GM18508 (cell line): ENCODE results near the gene LBP.
"Not testable (repeated sequence)": the region's sequence is repeated elsewhere in the genome, so short reads cannot be mapped to it uniquely, and the experiment has no call there.

Source experiments
- ATAC-seq: cut with Tn5 transposase; IDR thresholded peaks from one replicate; pipeline ENCODE4 v1.9.1; 2021; ENCODE audit warnings: moderate number of reproducible peaks; ENCODE audit not compliant: insufficient read depth, unreplicated experiment

LBP gene

DNA sequence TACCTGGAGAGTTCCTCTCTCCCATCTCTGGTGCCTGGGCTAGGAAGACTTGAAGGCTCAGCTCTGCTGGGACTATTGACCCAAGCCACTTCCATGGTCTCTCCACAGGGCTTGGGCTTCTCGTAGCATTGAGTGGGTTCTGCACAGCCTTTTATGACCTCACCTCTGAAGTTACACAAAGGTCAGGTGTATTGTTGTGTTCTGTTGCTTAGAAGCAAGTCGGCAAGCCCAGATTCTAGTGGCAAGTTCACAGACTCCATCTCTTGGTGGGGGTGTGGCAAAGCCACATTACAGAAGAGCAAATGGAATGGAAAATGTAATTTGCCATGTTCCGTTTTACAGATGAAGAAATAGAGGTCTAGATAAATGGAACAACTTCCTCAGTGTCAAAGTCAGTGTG, 28.9 kb upstream of the LBP start:
- ATAC-seq, result no peak

DNA sequence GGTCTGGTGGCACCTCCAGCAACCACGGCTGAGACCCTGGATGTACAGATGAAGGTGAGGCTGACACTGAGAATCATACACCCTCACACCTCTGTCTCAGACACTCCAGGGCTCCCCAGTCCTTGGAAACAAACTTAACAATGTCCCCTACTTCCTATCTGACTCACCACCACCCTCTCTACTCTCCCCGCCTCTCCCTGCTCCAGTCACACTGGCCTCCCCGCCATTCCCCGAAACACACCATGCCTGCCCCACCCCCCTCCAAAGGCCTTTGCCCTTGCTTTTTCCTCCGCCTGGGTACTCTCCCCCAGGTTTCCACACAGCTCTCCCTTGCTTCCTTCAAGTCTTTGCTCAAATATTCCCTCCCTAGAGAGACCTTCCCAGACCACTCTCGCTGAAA, 26.1 kb upstream of the LBP start:
- ATAC-seq, result no peak

DNA sequence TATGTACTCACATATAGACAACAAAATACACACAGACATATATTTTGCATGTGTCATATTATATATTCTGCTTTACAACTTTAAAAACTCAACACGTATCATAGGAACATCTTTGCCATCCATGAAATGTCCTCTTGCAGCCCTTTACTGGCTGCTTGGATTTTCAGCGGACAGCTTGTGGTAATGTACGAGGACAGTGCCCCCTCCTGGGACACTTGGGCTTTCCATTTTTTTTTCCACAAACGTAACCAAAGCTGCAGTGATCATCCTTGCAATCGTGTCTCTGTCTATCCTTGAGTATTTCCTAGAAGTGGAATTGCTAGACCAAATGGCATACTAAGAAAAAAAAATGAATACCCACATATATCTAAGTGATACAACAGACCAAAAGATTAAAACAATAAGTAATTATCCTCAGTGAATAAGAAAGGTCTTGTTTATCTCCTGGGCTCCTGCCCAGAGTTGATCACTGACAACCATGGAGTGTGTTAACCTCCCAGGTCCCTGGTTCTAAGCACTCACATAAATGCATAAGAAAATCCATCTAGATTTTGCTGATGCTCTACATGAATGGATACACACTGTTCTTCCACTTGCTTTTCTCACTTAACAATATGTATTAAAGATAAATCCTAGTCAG, 24.2 kb upstream of the LBP start:
- ATAC-seq, result no peak

DNA sequence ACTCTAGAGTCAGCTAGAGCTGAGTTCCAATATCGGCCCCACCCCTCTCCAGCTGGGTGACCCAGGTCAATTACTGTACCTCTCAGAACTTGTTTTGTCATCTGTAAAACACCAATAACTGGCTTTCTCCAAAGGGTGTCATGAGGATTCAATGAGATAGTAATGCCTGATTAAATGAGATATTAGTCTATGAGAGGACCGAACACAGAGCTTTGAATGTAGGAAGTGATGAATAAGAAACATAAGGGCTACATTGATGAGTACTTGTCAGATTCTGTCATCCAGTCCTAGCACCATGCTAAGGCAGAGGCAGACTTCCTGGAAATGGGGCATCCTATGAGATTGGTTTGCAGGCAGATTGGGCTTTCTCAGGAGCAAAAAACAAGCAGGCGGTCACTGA, 22.1 kb upstream of the LBP start:
- ATAC-seq, result no peak

DNA sequence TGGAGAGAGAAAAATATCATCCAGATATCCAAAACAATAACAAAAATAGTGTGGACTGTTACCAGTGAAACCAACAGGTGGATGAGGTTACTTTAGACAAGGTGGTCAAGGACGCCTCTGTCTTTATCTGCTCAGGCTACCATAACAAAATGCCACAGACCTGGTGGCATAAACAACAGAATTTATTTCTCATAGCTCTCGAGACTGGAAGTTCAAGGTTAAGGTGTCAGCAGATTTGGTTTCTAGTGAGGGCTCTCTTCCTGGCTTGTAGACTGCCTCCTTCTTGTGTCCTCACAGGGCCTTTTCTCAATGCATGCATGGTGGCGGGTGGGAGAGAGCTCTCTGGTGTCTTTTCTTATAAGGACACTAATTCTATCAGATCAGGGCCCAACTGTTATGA, 21.1 kb upstream of the LBP start:
- ATAC-seq, result no peak

DNA sequence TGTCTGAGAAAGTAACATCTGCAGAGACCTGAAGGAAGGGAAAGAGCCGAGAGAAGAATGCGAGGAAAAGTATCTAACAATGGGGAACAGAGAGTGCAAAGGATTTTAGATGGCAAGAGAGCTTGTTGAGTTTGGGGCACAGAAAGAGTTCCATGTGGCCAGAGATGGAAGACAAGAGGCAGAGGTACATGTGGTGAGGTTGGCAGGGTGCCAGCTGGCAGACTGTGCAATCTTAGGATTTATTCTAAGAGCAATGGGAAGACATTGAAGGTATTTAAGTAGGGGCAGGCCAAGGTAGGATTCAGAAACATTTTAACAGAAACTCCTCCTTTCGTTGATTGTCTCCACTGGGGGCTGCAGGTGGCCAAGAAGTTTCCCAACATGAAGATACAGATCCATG, 20.4 kb upstream of the LBP start:
- ATAC-seq, result no peak

DNA sequence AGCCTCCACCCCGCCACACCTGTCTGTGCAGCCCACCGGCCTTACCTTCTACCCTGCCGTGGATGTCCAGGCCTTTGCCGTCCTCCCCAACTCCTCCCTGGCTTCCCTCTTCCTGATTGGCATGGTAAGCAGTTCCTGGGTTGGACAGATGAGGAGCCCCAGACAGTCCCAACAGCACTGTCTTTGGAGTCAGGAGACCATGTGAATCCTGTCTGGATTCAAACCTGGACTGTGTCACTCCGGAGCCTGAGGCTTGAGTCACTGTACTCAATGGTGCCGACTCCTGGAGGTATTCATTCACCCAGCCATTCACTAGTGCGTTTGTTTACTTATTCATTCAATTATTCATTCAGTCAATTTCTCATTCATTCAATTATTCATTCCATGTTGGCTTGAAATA, 20.0 kb upstream of the LBP start:
- ATAC-seq, result no peak

DNA sequence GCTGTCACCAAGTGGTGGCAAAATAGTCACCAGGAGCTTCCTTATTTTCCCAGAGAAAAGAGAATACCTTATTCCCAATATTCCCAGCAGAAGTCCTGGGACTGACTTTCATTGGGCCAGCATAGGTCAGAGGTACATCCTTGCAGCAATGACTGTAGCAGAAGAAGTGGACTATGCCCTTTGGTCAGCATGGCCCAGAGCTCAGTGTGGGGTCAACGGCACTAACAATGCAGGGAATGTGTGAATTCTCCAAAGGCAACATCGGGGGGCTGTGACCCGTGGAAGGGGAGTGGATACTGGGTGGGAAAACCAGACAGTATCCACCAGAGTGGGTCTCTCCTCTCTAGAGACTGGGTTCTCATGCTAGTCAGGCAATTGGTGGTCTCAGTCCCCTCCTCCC, 15.6 kb upstream of the LBP start:
- no peak for ATAC-seq

DNA sequence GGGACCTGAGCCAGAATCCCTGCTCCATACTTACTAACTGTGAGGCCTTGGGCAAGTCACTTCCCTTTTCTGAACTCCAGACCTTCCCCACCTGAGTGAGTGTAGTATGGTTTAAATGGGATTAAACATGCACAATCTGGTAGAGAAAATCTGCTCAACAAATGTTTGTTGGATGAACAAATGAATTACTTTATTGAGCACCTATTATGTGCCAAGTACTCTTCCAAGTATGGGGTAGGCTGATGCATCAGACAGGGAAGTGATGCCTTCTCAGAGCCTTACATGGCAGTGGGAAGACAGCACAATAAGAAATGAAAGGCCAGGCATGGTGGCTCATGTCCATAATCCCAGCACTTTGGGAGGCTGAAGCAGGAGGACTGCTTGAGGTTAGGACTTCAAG, 15.0 kb upstream of the LBP start:
- ATAC-seq, result no peak

DNA sequence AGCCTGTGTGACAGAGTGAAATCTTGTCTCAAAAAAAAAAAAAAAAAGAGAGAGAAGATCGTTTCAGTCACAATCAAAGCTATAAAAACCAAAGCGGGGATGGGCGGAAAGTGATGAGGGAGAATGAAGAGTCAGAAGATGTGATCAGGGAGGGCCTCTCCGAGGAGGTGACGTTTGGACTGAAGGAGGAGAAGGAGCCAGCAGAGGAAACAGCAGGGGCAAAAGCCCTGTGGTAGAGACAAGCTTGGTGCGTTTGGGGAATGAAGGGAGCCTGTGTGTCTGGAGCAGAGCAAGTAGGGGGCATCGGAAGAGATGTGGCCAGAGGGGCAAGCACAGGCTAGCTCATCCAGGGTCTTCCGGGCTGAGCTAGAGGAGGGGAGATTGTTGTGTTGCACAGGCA, 14.5 kb upstream of the LBP start:
- ATAC-seq, result no peak

DNA sequence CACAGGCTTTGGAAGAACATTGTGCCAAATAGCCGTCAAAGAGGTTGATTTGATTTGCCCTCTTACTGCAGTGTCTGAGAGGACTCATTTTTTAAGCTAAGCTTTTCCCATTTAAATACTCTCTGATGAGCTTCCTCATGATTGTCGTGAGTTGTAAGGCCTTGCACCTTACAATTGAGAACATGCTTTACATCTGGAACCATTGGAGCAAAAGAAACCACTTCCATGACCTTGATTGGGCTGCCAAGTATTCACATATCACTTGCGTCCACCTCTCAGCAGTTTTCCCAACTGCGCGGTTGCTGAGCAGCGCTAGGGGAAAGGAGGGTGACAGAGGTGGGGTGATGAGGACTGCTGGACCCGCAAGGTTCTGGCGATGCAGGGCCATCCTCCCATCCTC, 12.3 kb upstream of the LBP start:
- no peak for ATAC-seq

DNA sequence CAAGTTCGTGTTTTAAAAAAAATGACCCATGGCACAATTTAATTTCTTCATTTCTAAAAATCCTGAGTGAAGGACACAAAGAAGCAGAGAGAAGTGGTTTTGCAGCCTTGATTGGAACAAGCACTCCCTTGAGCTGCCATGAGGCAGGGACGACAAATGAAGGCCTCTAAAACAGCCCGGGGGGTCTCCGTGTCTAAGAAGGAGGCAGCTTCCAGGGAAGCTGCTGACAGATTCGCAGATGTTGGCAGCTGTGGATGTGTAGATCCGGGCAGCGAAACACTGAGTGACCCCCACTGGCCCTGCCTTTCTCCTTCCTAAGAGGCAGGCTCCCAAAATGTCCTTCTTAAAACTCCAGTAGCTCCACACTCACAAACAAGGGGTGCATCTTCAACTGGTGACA, 9.6 kb upstream of the LBP start:
- ATAC-seq, result no peak

DNA sequence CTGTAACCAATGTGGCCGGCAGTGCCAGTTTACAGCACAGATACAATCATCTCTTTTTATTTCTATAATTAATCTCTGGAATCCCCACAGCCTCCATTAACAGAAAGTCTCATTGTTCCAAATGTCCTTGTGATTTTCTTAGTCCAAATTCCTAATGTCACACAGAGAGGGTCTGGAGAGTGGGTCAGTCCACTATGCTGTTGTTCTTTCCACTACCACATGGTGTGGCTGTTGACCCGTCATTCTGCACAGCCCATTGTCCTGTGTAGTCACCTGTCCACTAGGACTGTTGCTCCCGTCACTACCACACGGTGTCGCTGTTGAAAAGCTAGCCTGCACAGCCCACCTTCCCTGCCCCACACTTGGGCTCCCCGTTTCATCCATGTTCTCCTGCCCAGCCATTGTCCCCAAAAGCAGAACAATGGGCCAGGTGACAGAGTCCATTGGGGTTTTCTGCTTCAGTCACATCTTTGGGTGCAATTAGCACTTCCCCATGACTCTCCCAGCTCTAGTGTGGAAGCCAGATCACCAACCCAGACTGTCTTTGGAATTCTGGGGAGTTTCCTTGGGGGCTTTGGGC, 8.6 kb upstream of the LBP start:
- ATAC-seq, result no peak

DNA sequence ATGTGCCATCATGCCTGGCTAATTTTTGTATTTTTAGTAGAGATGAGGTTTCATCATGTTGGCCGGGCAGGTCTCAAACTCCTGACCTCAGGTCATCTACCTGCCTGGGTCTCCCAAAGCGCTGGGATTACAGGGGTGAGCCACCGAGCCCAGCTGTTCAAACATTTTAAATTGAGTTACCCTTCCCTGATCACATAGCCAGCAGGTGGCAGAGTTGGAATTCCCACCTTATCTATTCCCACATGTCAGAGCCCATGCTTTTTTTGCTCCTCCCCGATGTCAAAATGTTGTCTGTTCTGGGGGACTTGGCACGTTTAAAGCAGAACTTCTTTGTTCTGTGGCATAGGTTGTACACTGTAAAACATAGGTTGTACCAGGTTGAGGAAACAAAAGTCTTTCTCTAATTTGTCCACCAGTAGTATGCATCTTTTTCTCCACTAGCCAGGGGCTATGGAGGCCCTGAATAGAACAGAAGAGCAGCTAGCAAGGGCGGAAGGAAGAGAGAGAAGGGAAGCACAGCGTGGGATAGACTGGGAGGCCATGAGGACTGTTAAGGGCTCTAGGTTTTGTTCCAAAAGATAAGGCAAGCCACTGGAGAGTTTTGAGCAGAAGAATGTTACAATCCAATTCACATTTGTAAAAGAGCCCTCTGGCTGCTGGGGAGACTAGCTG, 7.3 kb upstream of the LBP start:
- ATAC-seq, result no peak

DNA sequence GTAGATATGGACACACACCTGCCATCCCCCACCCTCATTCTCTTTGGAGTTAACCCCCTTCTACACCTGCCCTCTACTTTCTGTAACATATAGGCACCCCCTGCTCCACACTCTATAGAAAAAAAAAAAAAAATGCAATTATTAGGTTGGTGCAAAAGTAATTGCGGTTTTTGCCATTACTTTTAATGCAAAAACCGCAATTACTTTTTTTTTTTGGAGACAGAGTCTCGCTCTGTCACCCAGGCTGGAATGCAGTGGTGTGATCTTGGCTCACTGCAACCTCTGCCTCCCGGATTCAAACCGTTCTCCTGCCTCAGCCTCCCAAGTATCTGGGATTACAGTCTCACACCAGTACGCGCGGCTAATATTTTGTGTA, 6.8 kb upstream of the LBP start:
- ATAC-seq, result not testable (repeated sequence)

DNA sequence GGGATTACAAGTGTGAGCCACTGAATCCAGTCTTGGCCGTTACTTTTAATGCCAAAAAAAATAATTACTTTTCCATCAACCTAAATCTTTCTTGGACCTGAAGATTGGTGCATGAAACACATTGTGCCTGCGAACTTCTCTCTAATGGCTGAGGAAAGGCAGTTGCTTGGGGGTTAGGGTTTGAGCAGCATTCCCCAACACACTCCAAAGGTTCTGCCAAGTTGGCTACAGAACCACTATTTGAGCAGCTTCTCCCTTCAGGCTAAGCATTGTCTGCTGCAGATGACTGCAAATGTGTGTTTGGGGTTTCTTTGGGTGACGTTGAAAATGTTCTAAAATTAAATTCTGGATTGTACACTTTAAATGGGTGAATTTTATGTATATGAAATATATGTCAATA, 6.3 kb upstream of the LBP start:
- ATAC-seq, result no peak

DNA sequence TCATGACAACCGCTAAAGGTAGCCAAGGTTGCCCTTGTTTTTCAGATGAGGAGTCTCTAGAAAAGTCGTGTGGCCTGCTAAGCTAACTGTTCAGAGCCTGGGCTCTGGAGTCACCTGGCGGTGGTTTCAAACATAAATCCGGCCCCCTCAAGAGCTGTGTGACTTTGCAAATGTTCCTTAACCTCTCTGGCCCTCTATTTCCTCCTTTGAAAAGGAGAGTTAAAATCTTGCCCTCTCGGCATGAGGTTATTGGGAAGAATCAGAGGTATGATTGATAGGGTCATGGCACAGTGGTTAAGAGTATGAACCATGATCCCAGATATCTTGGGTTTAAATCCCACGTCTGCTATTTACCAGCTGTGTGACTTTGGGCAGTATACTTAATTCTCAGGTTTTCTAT, 5.6 kb upstream of the LBP start:
- ATAC-seq, result no peak

DNA sequence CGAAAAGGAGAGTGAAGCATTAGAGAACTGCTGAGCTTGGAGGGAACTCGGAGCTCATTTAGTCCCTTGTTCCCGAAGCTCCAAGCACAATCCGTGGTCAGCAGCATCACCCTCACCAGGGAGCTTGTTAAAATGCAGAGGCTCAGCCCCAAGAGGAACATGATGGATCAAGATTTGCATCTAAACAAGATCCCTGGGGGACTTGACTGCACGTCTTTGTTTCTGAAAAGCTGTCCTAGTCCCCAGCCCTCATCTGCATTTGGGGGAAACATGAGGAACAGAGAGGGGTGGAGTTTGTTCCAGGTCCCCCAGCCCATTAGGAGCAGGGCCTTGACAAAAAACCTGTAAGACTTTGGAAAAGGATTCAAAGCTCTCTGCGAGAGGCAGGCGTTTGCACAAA, 4.1 kb upstream of the LBP start:
- no peak for ATAC-seq

DNA sequence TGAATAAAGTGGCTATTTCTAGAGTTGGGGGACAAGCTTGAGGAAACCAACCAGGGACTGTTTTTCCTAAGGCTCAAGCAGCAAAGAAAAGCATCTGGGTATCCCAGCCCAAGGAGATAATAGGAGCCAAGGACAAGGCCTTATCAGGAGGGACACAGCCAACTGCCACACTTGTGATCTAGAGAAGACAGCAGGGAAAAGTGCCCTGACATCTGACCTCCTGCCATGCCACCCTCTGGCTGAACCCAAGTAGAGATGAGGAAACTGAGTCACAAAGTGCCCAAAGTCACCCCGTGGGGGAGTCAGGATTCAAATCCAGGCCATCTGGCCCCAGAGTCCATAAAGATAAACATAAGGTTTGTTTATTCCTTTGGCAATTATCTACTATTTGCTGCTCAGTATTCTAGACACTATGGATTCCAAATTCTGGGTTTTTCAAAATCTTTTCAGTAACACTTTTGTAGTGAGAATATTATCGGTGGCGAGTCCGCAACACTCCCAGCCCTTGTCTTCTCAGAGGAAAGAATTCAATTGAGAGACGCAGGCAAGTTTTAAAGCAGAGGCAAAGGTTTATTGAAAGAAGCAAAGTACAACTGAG, 3.5 kb upstream of the LBP start:
- no peak for ATAC-seq

DNA sequence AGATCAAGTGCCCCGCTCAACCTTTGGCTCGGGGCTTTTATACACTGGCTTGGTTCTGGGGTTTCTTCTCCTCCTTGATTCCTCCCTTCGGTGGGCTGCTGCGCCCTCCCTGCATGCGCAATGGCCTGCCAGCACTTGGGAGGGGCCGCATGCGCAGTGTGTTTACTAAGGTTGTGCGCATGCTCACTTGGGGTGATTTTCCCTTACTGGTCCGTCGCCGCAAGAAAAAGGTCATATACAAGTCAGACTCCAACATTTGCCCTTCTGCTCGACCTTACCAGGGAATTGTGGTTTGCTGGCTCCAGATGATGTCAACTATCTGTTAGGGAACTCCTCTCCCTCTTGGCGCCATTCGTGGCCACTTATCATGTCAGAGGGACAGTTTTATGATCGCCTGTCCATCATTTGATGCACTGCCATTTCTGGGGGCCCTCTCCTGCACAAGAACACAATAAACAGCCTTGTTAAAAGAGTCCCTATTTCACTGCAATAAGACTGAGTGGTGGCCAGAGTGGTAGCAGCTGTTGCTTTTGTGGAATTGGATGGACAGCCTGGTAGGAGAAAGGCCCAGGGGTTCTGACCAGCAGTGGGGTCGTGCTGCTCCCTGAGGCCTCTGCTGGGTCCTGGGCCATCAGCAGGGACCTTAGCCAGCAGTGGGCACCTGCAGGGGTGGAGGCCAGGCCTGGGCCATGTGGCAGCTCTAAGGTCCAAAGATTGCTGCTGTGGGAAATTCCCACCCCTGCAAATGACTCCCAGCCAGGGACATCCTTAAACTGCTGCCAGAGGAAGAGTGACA, 2.8 kb upstream of the LBP start:
- no peak for ATAC-seq

DNA sequence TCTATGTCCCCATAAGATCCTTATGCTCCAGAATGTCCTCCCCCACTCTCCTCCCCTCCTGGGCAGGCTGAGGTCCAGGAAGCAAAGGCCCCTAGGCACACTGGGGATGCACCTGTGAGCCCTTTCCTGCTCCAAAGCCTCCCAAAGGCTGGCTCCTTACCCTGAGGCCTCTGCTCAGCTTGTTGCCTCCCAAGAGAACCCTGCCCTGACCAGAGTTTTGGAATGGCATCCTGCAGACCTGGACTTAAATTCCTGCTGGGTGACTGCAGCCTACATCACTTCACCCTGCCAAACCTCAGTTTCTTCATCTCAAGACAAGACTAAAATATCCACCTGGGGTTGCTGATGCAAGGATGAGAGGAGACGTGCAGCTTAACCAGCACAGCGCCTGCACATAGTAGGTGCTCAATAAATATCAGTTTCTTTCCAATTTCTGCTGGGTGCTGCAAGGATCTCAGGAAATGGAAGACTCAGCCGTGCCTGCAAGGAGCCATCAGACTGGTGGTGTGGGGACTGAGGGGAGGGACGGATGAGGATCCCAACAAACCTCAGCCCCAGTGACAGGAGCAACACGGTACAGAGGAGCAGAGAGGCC, 2.1 kb upstream of the LBP start:
- no peak for ATAC-seq
